HepG2 (cell line): ENCODE measurements around the gene ARSJ. TPM values are rescaled to one million over a fixed set of nuclear protein-coding genes. Genes with fewer than 3 reads are reported as not detected.

Experiments used
- BCLAF1 ChIP-seq: fragments of 450-650 bp; IDR thresholded peaks from 2 replicates; pipeline ENCODE4 v1.6.1; 2017; ENCODE audit warnings: mild to moderate bottlenecking
- HOMEZ ChIP-seq: IDR thresholded peaks from 2 replicates; pipeline ENCODE4 v1.6.1; 2016; ENCODE audit warnings: low read depth
- SATB2 ChIP-seq: sonication (generic); formaldehyde crosslinking; IDR thresholded peaks from 2 replicates; pipeline ENCODE4 v1.5.0; 2020; ENCODE audit warnings: missing genetic modification reagents
- polyA plus RNA-seq, 8 experiments: library from polyadenylated mRNA; depleted of rRNA in 3 of 8; stranded (reverse) in 7 of 8; unstranded in 1 of 8; fragments of >200 nt; fragmentation: Illumina TruSeq in 4 of 8; extraction: Trizol in 4 of 8; gene quantifications; 2 replicates each; pipeline versions ENCODE4 v1.2.1 to v1.2.3, GENCODE V29; 2011 to 2016; ENCODE audit warnings: low read depth in 4 of 8, missing spikeins in 1 of 8, mixed read lengths in 1 of 8; ENCODE audit not compliant: insufficient read depth in 1 of 8
- total RNA-seq, 5 experiments: library from RNA; depleted of rRNA; stranded (reverse); fragments of >200 nt; fragmentation: Illumina TruSeq; extraction: Trizol; gene quantifications; 2 replicates each; pipeline ENCODE4 v1.2.3, GENCODE V29; 2016; ENCODE audit warnings: low read depth in 1 of 5
- TF ChIP-seq, protein P1 (sequence below): sonication (generic); formaldehyde crosslinking; IDR thresholded peaks from 2 replicates; pipeline ENCODE4 v1.5.1; 2020; ENCODE audit warnings: missing genetic modification reagents, mild to moderate bottlenecking, borderline replicate concordance
- TF ChIP-seq, protein P2 (sequence below): sonication (generic); formaldehyde crosslinking; IDR thresholded peaks from 2 replicates; pipeline ENCODE4 v1.8.0; 2022; ENCODE audit warnings: missing genetic modification reagents, mild to moderate bottlenecking, inconsistent platforms, borderline replicate concordance

ARSJ gene
- total and polyA plus RNA-seq, 2 of the 13 experiments (the other 11 are each of a cell fraction or from before 2014, with no cell fraction given): not detected

DNA sequence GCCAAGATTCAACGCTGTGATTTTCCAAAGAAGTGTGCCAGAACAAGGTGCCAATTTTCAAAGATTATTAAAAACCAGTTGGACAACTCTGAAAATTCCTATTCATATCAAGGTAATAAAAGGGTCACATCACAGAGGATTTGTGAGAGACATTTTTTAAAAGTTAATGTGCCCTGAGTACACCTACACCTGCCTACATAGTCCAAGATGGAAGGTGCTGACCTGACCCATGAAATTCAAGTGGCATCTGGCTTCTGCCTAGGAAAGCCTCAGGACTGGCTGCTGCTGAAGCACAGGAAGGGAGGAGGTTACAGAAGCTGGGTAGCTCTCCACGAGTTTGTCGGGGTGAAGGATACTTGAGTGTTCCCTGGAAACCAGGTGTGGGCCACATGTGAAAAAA is 11.4 kb upstream of the ARSJ start (continued):
- TF ChIP-seq, protein P1, sequence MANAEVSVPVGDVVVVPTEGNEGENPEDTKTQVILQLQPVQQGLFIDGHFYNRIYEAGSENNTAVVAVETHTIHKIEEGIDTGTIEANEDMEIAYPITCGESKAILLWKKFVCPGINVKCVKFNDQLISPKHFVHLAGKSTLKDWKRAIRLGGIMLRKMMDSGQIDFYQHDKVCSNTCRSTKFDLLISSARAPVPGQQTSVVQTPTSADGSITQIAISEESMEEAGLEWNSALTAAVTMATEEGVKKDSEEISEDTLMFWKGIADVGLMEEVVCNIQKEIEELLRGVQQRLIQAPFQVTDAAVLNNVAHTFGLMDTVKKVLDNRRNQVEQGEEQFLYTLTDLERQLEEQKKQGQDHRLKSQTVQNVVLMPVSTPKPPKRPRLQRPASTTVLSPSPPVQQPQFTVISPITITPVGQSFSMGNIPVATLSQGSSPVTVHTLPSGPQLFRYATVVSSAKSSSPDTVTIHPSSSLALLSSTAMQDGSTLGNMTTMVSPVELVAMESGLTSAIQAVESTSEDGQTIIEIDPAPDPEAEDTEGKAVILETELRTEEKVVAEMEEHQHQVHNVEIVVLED: no peak
- no peak for TF ChIP-seq BCLAF1
- no peak for TF ChIP-seq SATB2 (CRISPR knock-in tag)
- no peak for TF ChIP-seq HOMEZ
- TF ChIP-seq, protein P2, sequence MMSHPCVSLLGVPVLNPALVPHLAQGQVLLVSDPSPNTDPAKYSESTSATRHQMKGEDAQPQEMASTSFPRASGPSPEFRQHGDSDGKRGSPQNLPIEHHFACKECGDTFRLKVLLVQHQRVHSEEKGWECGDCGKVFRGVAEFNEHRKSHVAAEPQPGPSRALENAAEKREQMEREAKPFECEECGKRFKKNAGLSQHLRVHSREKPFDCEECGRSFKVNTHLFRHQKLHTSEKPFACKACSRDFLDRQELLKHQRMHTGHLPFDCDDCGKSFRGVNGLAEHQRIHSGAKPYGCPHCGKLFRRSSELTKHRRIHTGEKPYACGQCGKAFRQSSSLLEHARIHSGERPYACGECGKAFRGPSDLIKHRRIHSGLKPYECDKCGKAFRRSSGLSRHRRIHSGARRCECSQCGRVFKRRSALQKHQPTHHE (CRISPR knock-in tag): no peak
